Gastroesophageal sphincter (tissue), 4 donors: ENCODE data around the gene ELMO3. TPM values are rescaled to one million over a fixed set of nuclear protein-coding genes. Genes with fewer than 3 reads are reported as not detected.

ENCODE experiments used
- ATAC-seq: fragments of 150-250 bp; one replicate; pipeline ENCODE4 v1.9.1; 2016; ENCODE audit warnings: mild to moderate bottlenecking, moderate library complexity
- H3K27ac ChIP-seq, 4 donors: fragments of 200-600 bp; sonication (generic) in 3 of 4; 1 replicate in 3 of 4; 2 replicates in 1 of 4; pipeline ENCODE4 v1.5.1; 2016 to 2019
- H3K27me3 ChIP-seq: fragments of 200-600 bp; sonication (generic); one replicate; pipeline ENCODE4 v1.5.1; 2019
- H3K36me3 ChIP-seq, 2 donors: fragments of 200-600 bp; sonication (generic); one replicate each; pipeline ENCODE4 v1.5.1; 2019; ENCODE audit warnings: control low read depth in 1 of 2
- H3K4me1 ChIP-seq, 3 donors: fragments of 200-600 bp; sonication (generic); 1 replicate in 2 of 3; 2 replicates in 1 of 3; pipeline ENCODE4 v1.5.1; 2016 to 2019; ENCODE audit warnings: control low read depth in 2 of 3
- H3K4me3 ChIP-seq, 2 donors: fragments of 200-600 bp; sonication (generic); one replicate each; pipeline ENCODE4 v1.5.1; 2019; ENCODE audit warnings: mild to moderate bottlenecking in 1 of 2, moderate library complexity in 1 of 2
- H3K9me3 ChIP-seq, 3 donors: fragments of 200-600 bp; sonication (generic); one replicate each; pipeline ENCODE4 v1.5.1; 2017 to 2019; ENCODE audit warnings: control low read depth in 2 of 3
- CTCF ChIP-seq, 4 experiments: fragments of 200-600 bp in 2 of 4; fragments of 450-650 bp in 2 of 4; sonication (generic) in 1 of 4; IDR thresholded peaks; one replicate each; pipeline ENCODE4 v1.5.1; 2017 to 2019; ENCODE audit warnings: antibody characterized with exemption in 4 of 4, mild to moderate bottlenecking in 2 of 4, moderate library complexity in 2 of 4
- EP300 ChIP-seq: sonication (generic); formaldehyde crosslinking; IDR thresholded peaks from one replicate; pipeline ENCODE4 v1.6.1; 2017; ENCODE audit warnings: antibody characterized with exemption, mild to moderate bottlenecking
- POLR2A ChIP-seq, 2 donors: fragments of 450-650 bp; IDR thresholded peaks; one replicate each; pipeline ENCODE4 v1.6.1; 2017; ENCODE audit warnings: antibody characterized with exemption in 2 of 2, mild to moderate bottlenecking in 2 of 2, moderate library complexity in 1 of 2
- POLR2AphosphoS5 ChIP-seq: sonication (generic); formaldehyde crosslinking; IDR thresholded peaks from one replicate; pipeline ENCODE4 v1.6.1; 2017; ENCODE audit warnings: antibody characterized with exemption
- WGBS, 2 donors: methylation state at CpG; one replicate each; pipeline ENCODE4 v1.1.5; 2018; ENCODE audit warnings: low coverage in 1 of 2; 5-methylcytosine and 5-hydroxymethylcytosine counted together
- total RNA-seq, 4 donors: library from RNA; depleted of rRNA; stranded (reverse); fragments of >200 nt; gene quantifications; one replicate each; pipeline ENCODE4 v1.1.0, GENCODE V29; 2016

The ELMO3 gene
- total RNA-seq, 4 donors from 2014 or later: 0.15 to 3.9 (median 1.3) TPM

GRCh38 chr16:67151431-67152097 lies 47.4 kb upstream of the ELMO3 start:
- 0 to 32% methylated on average over 1 to 6 of the region's 8 CpGs for WGBS, 2 donors
- H3K4me3 ChIP-seq: peak overlapping the region in 1 of 2 donors; percentile 80

GRCh38 chr16:67154578-67155294 lies 44.2 kb upstream of the ELMO3 start:
- H3K9me3 ChIP-seq: no peaks in the 10 kb centered on the region
- no peaks in the 10 kb centered on the region for H3K36me3 ChIP-seq
- H3K27ac ChIP-seq: no peak overlapping the region
- ATAC-seq: no peak
- H3K4me1 ChIP-seq: peaks cover 0 to 52% (median 22%) of the 10 kb centered on the region in 3 donors
- peak overlapping the region in 1 of 2 donors; percentile 28 for H3K4me3 ChIP-seq
- no peaks in the 10 kb centered on the region for H3K27me3 ChIP-seq
- WGBS, 2 donors: 4 to 27% methylated on average over 3 to 11 of the region's 61 CpGs
- no peak for TF ChIP-seq POLR2A (IDR thresholded peaks at IDR 0.05)
- no peak for TF ChIP-seq POLR2AphosphoS5
- no peak for TF ChIP-seq EP300
- no peak for TF ChIP-seq CTCF (IDR thresholded peaks at IDR 0.05)

More at GRCh38 chr16:67151431-67152097, 47.4 kb upstream of the ELMO3 start:
- peaks cover 0 to 31% of the 10 kb centered on the region in 2 donors for H3K36me3 ChIP-seq
- no peak for ATAC-seq
- H3K27me3 ChIP-seq: no peaks in the 10 kb centered on the region
- H3K4me1 ChIP-seq: peaks cover 0 to 50% (median 22%) of the 10 kb centered on the region in 3 donors
- no peaks in the 10 kb centered on the region for H3K9me3 ChIP-seq
- TF ChIP-seq EP300: no peak
- TF ChIP-seq CTCF (IDR thresholded peaks at IDR 0.05): peak in 1 of 4 experiments; percentile 1
- no peak for TF ChIP-seq POLR2A (IDR thresholded peaks at IDR 0.05)
- H3K27ac ChIP-seq: peak overlapping the region in 3 of 4 donors; percentile 92 to 95 (median 93)

- H3K36me3 ChIP-seq: no peaks in the 10 kb centered on the region
- peak; percentile 54 for ATAC-seq
- H3K4me3 ChIP-seq: peak overlapping the region in 1 of 2 donors; percentile 28
- H3K4me1 ChIP-seq: peaks cover 0 to 51% (median 18%) of the 10 kb centered on the region in 3 donors
- WGBS, 2 donors: 2 to 11% methylated on average over 9 to 13 of the region's 74 CpGs
- no peak overlapping the region for H3K27ac ChIP-seq
- no peaks in the 10 kb centered on the region for H3K9me3 ChIP-seq
- TF ChIP-seq POLR2AphosphoS5: no peak
- TF ChIP-seq CTCF (IDR thresholded peaks at IDR 0.05): peak in 3 of 4 experiments; percentile 99
- TF ChIP-seq EP300: no peak
- TF ChIP-seq POLR2A (IDR thresholded peaks at IDR 0.05): no peak
- H3K27me3 ChIP-seq: no peaks in the 10 kb centered on the region
These were observed 43.4 kb upstream of the ELMO3 start for GRCh38 chr16:67155295-67156142.

GRCh38 chr16:67156143-67156844 lies 42.6 kb upstream of the ELMO3 start:
- H3K4me1 ChIP-seq: peaks cover 0 to 51% (median 19%) of the 10 kb centered on the region in 3 donors
- H3K27me3 ChIP-seq: no peaks in the 10 kb centered on the region
- TF ChIP-seq EP300: no peak
- TF ChIP-seq CTCF (IDR thresholded peaks at IDR 0.05): no peak
- TF ChIP-seq POLR2AphosphoS5: no peak
- no peak for TF ChIP-seq POLR2A (IDR thresholded peaks at IDR 0.05)
- 50 to 72% methylated on average over 4 of the region's 15 CpGs for WGBS, 2 donors
- H3K36me3 ChIP-seq: no peaks in the 10 kb centered on the region
- ATAC-seq: no peak
- no peak overlapping the region for H3K4me3 ChIP-seq
- H3K9me3 ChIP-seq: no peaks in the 10 kb centered on the region
- no peak overlapping the region for H3K27ac ChIP-seq
